ENCODE results near the gene HRH2. TPM values are rescaled to one million over a fixed set of nuclear protein-coding genes. Genes with fewer than 3 reads are reported as not detected.
A peak's percentile ranks its signal among the peaks of the same experiment; 100 is the strongest.
"Not testable (repeated sequence)": the region's sequence is repeated elsewhere in the genome, so short reads cannot be mapped to it uniquely, and the experiment has no call there.

HRH2 gene
- total RNA-seq, 2 experiments from 2014 or later: 21.7 to 25.5 TPM

DNA sequence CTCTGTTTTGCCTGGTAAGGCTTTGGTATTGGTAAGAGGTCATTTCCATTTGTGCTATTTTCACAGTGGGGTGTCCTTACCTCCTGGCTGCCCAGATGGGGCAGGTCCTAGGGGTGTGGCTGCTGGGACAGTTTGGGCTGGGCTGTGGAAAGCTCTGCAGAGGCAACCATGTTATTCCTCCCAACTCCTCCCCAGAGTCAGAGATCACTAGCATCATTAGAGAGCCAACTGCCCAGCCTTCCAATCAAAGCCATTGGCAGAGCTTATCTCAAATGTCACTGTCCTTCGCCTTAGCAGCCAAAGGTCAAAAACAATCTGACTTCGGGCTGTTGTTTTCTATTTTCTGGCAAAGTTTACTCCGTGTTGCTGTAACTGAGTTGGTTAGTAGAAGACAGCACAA, 33.6 kb upstream of the HRH2 start:
- POLR2A ChIA-PET: no interaction called here
- Mint-ChIP-seq H3K4me3 (no peak overlapping the region), H3K36me3 (ENCODE audit: low read depth) (peaks cover 7% of the 10 kb centered on the region), H3K27me3 (no peaks in the 10 kb centered on the region), H3K4me1 (no peaks in the 10 kb centered on the region), H3K9me3 (peaks cover 37% of the 10 kb centered on the region), H3K27ac (no peak overlapping the region)
- CTCF ChIA-PET: interaction anchor here (1.4 to 1.9 kb wide), 2 partner anchors 10 to 32 kb away, joined by 5 to 7 read pairs; no protein-coding TSS in a partner anchor
- DNase-seq: no peak

DNA sequence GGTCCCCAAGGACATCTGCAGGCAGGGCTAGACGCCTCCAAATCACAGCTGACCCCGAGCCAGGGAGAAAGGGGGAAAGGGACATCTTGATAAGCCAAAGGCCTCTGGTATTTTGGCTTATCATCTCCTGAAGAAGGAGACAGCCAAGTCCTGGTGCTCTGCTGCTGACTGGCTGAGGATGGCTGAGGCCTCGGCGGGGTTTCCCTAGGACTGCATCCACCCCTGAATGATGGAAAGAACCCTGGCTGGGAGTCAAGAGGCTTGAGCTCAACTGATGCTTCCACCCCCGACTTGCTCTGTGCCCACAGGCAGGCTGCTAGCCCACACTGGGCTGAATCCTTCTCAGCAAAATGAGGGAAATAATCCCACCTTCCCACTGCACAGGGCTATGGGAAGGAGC, 30.9 kb upstream of the HRH2 start:
- ChIA-PET POLR2A (no interaction called here), CTCF (interaction anchor here (1.0 kb wide), 1 partner anchor 11 kb away, joined by 3 read pairs; no protein-coding TSS in a partner anchor)

DNA sequence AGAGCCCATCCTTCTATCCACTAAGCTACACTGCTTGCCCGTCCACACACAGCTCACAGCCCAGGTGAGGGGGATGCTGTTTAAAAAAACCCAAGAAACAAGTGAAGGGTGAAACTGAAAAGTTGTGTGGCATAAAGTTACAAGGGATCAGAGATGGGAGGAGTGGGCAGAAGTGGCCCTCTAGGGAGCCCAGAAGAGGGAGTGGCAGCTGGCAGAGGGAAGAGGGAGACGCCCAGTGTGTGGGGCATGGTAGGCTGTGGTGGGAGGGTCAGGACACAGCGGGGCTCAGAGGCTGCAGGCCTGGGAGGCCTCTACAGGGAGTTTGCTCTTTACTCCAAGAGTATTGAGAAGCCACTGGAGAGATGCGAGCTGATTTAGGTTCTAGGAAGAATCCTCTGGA, 30.1 kb upstream of the HRH2 start:
- ChIA-PET POLR2A (no interaction called here), CTCF (interaction anchor here (1.0 to 1.8 kb wide), 2 partner anchors 9 to 10 kb away, joined by 3 to 5 read pairs; no protein-coding TSS in a partner anchor)
- no peak overlapping the region for H3K27ac Mint-ChIP-seq
- no peak overlapping the region for H3K4me3 Mint-ChIP-seq
- peaks cover 6% of the 10 kb centered on the region for H3K36me3 Mint-ChIP-seq (ENCODE audit: low read depth)
- H3K4me1 Mint-ChIP-seq: no peaks in the 10 kb centered on the region
- H3K27me3 Mint-ChIP-seq: no peaks in the 10 kb centered on the region
- peaks cover 34% of the 10 kb centered on the region for H3K9me3 Mint-ChIP-seq
- DNase-seq: no peak

More for the DNA sequence above, 30.9 kb upstream of the HRH2 start:
- Mint-ChIP-seq H3K4me3 (no peak overlapping the region), H3K27me3 (no peaks in the 10 kb centered on the region), H3K36me3 (ENCODE audit: low read depth) (peaks cover 6% of the 10 kb centered on the region), H3K27ac (no peak overlapping the region), H3K4me1 (no peaks in the 10 kb centered on the region), H3K9me3 (peaks cover 35% of the 10 kb centered on the region)
- DNase-seq: no peak

- ChIA-PET POLR2A (no interaction called here), CTCF (interaction anchor here (0.6 to 1.8 kb wide), 2 partner anchors 10 to 572 kb away, joined by 3 to 5 read pairs; no protein-coding TSS in a partner anchor)
- Mint-ChIP-seq H3K27ac (no peak overlapping the region), H3K4me3 (no peak overlapping the region), H3K36me3 (ENCODE audit: low read depth) (peaks cover 6% of the 10 kb centered on the region), H3K9me3 (peaks cover 37% of the 10 kb centered on the region), H3K27me3 (no peaks in the 10 kb centered on the region), H3K4me1 (no peaks in the 10 kb centered on the region)
- no peak for DNase-seq
These were observed 29.2 kb upstream of the HRH2 start for GRCh38 chr5:175628668-175629067.

DNA sequence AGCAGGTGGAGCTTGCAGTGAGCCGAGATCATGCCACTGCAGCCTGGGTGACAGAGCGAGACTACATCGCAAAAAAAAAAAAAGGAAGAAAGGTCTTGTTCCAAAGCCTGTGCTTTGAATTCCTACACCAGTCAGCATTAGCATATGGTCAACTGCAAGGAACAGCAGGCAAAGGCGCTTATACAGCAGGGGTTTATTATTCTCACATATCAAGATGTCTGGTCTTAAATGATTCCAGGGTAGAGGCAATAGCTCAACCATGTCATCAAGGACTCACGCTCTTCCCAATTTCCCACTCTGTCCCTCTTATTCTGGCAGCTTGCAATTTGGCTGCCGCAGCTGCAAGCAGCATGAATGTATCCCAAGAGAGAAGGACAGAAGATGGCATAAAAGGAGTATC, 28.6 kb upstream of the HRH2 start:
- Mint-ChIP-seq H3K9me3 (peaks cover 37% of the 10 kb centered on the region), H3K27ac (no peak overlapping the region), H3K27me3 (no peaks in the 10 kb centered on the region), H3K4me1 (no peaks in the 10 kb centered on the region), H3K4me3 (no peak overlapping the region), H3K36me3 (ENCODE audit: low read depth) (peaks cover 6% of the 10 kb centered on the region)
- DNase-seq: no peak
- ChIA-PET POLR2A (no interaction called here), CTCF (interaction anchor here (0.6 kb wide), 1 partner anchor 572 kb away, joined by 3 read pairs; no protein-coding TSS in a partner anchor)

GRCh38 chr5:175629793-175630192, 28.1 kb upstream of the HRH2 start:
- peaks cover 6% of the 10 kb centered on the region for H3K36me3 Mint-ChIP-seq (ENCODE audit: low read depth)

GRCh38 chr5:175635854-175636584, 21.9 kb upstream of the HRH2 start:
- no peak overlapping the region for H3K27ac Mint-ChIP-seq
- H3K9me3 Mint-ChIP-seq: peaks cover 12% of the 10 kb centered on the region
- no peaks in the 10 kb centered on the region for H3K36me3 Mint-ChIP-seq (ENCODE audit: low read depth)
- peaks cover 19% of the 10 kb centered on the region for H3K4me1 Mint-ChIP-seq
- CTCF ChIA-PET: no interaction called here
- peaks cover 11% of the 10 kb centered on the region for H3K27me3 Mint-ChIP-seq
- no peak for DNase-seq
- H3K4me3 Mint-ChIP-seq: no peak overlapping the region
- POLR2A ChIA-PET: no interaction called here

More at GRCh38 chr5:175629793-175630192, 28.1 kb upstream of the HRH2 start:
- ChIA-PET POLR2A (no interaction called here), CTCF (no interaction called here)
- Mint-ChIP-seq H3K9me3 (peaks cover 37% of the 10 kb centered on the region), H3K4me1 (no peaks in the 10 kb centered on the region), H3K27ac (no peak overlapping the region), H3K27me3 (no peaks in the 10 kb centered on the region), H3K4me3 (no peak overlapping the region)
- no peak for DNase-seq

DNA sequence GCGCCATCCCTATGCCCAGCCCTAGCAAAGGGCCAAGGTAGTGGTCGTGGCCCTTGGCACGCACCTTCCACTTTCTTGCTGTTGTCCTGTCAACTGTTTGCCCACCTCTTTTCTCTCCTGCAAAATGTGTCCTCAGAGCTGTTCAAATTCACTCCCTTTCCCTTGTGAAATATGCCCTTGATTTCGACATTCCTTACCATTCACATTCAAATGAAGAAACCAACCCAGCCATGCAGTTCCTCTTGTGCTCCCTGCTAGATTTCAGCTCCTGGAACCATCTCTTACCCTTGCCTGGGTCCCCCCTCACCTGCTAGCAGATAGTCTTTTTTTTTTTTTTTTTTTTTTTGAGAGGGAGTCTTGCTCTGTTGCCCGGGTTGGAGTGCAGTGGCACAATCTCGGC, 19.6 kb upstream of the HRH2 start:
- ChIA-PET POLR2A (no interaction called here), CTCF (interaction anchor here (1.0 to 1.1 kb wide), 2 partner anchors 11 to 83 kb away, joined by 3 read pairs; no protein-coding TSS in a partner anchor)
- DNase-seq: no peak
- Mint-ChIP-seq H3K9me3 (peaks cover 8% of the 10 kb centered on the region), H3K36me3 (ENCODE audit: low read depth) (no peaks in the 10 kb centered on the region), H3K4me3 (no peak overlapping the region), H3K27ac (no peak overlapping the region), H3K27me3 (peaks cover 14% of the 10 kb centered on the region), H3K4me1 (peaks cover 19% of the 10 kb centered on the region)

- Mint-ChIP-seq H3K9me3 (peaks cover 7% of the 10 kb centered on the region), H3K27ac (peak overlapping the region; percentile 76), H3K4me3 (no peak overlapping the region), H3K4me1 (peaks cover 19% of the 10 kb centered on the region), H3K36me3 (ENCODE audit: low read depth) (no peaks in the 10 kb centered on the region), H3K27me3 (peaks cover 14% of the 10 kb centered on the region)
- CTCF ChIA-PET: interaction anchor here (2.1 kb wide), 1 partner anchor 12 kb away, joined by 7 read pairs; no protein-coding TSS in a partner anchor
- no peak for DNase-seq
- POLR2A ChIA-PET: no interaction called here
These were observed 17.6 kb upstream of the HRH2 start for GRCh38 chr5:175640106-175640775.

DNA sequence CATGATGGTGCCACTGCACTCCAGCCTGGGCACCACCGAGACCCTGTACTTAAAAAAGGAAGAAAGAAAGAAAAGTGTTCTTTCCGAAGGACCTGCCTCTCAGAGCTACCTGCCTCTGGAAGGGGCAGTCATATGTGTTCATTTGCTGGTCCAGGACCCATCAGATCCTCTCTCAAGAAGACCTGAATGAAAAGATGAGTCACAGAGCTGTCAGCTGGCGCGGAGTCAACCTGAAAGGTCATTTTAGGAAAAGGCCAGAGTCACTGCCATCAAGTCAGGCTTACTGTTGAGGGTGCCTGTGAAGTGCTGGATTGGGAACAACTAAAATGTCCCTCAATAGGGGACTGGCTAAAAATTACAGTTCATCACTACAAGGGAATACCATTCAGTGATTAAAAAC, 14.9 kb upstream of the HRH2 start:
- peaks cover 10% of the 10 kb centered on the region for H3K36me3 Mint-ChIP-seq (ENCODE audit: low read depth)
- no peak overlapping the region for H3K4me3 Mint-ChIP-seq
- peaks cover 19% of the 10 kb centered on the region for H3K4me1 Mint-ChIP-seq
- ChIA-PET CTCF (no interaction called here), POLR2A (no interaction called here)
- H3K27ac Mint-ChIP-seq: no peak overlapping the region
- no peak for DNase-seq
- peaks cover 9% of the 10 kb centered on the region for H3K27me3 Mint-ChIP-seq
- H3K9me3 Mint-ChIP-seq: peaks cover 15% of the 10 kb centered on the region

- Mint-ChIP-seq H3K27ac (no peak overlapping the region), H3K4me1 (peaks cover 12% of the 10 kb centered on the region), H3K36me3 (ENCODE audit: low read depth) (peaks cover 33% of the 10 kb centered on the region), H3K4me3 (no peak overlapping the region), H3K9me3 (peaks cover 35% of the 10 kb centered on the region), H3K27me3 (peaks cover 8% of the 10 kb centered on the region)
- no peak for DNase-seq
- CTCF ChIA-PET: no interaction called here
- POLR2A ChIA-PET: no interaction called here
These were observed 11.6 kb upstream of the HRH2 start for GRCh38 chr5:175646251-175646650.

GRCh38 chr5:175649967-175650366, 7.9 kb upstream of the HRH2 start:
- H3K4me3 Mint-ChIP-seq: no peak overlapping the region
- no peak overlapping the region for H3K27ac Mint-ChIP-seq
- peaks cover 49% of the 10 kb centered on the region for H3K4me1 Mint-ChIP-seq
- peaks cover 10% of the 10 kb centered on the region for H3K27me3 Mint-ChIP-seq
- DNase-seq: no peak
- CTCF ChIA-PET: no interaction called here
- POLR2A ChIA-PET: no interaction called here
- H3K9me3 Mint-ChIP-seq: peaks cover 45% of the 10 kb centered on the region
- peaks cover 37% of the 10 kb centered on the region for H3K36me3 Mint-ChIP-seq (ENCODE audit: low read depth)

DNA sequence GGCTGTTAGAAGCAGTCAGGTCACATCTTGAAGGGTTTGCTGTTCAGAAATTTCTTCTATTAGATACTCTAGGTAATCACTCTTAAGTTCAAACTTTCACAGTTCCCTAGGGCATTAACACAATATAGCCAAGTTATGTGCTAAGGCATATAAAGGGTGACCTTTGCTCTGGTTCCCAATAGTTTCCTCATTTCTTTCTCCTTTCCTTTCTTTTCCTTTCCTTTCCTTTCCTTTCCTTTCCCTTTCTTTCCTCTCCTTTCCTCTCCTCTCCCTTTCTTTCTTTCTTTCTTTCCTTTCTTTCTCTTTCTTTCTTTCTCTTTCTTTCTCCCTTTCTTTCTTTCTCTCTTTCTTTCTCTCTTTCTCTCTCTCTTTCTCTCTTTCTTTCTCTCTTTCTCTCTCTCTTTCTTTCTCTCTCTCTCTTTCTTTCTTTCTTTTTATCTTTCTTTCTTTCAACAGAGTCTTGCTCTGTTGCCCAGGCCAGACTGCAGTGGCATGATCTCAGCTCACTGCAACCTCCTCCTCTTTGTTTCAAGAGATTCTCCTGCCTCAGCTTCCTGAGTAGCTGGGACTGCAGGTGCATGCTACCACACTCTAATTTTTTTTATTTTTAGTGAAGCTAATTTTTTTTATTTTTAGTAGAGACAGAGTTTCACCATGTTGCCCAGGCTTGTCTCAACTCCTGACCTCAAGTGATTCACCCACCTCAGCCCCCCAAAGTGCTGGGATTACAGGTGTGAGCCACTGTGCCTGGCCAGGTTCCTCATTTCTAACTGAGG, 7.3 kb upstream of the HRH2 start:
- peaks cover 45% of the 10 kb centered on the region for H3K9me3 Mint-ChIP-seq
- POLR2A ChIA-PET, H3K27me3 Mint-ChIP-seq, DNase-seq, H3K4me3 Mint-ChIP-seq: not testable (repeated sequence)
- CTCF ChIA-PET: interaction anchor here (1.4 to 1.6 kb wide), 2 partner anchors 15 to 116 kb away, joined by 4 to 6 read pairs; no protein-coding TSS in a partner anchor
- peaks cover 55% of the 10 kb centered on the region for H3K4me1 Mint-ChIP-seq
- peak overlapping the region; percentile 71 for H3K27ac Mint-ChIP-seq
- peaks cover 37% of the 10 kb centered on the region for H3K36me3 Mint-ChIP-seq (ENCODE audit: low read depth)
